ENCODE results near the gene FREM3.

DNA sequence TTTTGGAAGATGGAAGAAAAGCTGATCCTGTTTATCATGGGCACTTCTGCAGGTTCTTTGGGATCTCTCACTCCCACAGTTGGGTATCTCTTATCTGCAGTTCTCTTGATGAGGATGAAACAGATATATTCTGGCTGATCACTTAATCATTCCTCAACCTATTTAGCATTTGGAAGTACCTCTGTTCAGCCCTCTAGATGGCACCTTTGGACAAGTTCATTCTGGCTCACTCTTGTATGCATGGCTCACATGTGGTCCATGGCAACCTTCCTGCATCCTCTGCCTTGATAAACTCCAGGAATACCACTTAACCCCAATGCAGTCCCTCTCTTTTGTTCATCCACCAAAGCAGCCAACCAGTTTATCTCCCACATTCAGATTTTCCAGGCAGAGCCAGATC lies 112.8 kb downstream of the FREM3 start:
- TF ChIP-seq EZH2 (IDR thresholded peaks at IDR 0.05; ENCODE audit: insufficient read depth, poor library complexity, severe bottlenecking) (no peak), EZH2phosphoT487 (IDR thresholded peaks at IDR 0.05; ENCODE audit: insufficient read depth, low read depth) (no peak)

All from GM23248 (cell line).